Loucy (cell line): Measurements from ENCODE around the gene MN1.

Experiments
- H2AFZ ChIP-seq: fragments of 200-600 bp; sonication (generic); 2 replicates; pipeline ENCODE4 v1.6.0; 2016; ENCODE audit warnings: antibody characterized with exemption, mild to moderate bottlenecking, low read length, moderate library complexity
- H3F3A ChIP-seq: fragments of 200-600 bp; 2 replicates; pipeline ENCODE4 v1.6.0; 2016; ENCODE audit warnings: antibody characterized with exemption, low read depth, mild to moderate bottlenecking
- H3K27me3 ChIP-seq: fragments of 200-600 bp; sonication (generic); 2 replicates; pipeline ENCODE4 v1.6.1; 2014; ENCODE audit warnings: low read length, mild to moderate bottlenecking; ENCODE audit not compliant: insufficient read depth, poor library complexity, severe bottlenecking
- H3K36me3 ChIP-seq: fragments of 200-600 bp; sonication (generic); 2 replicates; pipeline ENCODE4 v1.6.1; 2016; ENCODE audit warnings: low read length; ENCODE audit not compliant: insufficient read depth
- H3K4me1 ChIP-seq: fragments of 200-600 bp; sonication (generic); 2 replicates; pipeline ENCODE4 v1.5.1; 2014; ENCODE audit warnings: low read length, mild to moderate bottlenecking; ENCODE audit not compliant: insufficient read depth, poor library complexity, severe bottlenecking
- H3K4me2 ChIP-seq: fragments of 200-600 bp; sonication (generic); 2 replicates; pipeline ENCODE4 v1.6.0; 2014; ENCODE audit warnings: antibody characterized with exemption, low read length, low read depth, mild to moderate bottlenecking; ENCODE audit not compliant: poor library complexity, severe bottlenecking
- H3K4me3 ChIP-seq: fragments of 200-600 bp; sonication (generic); 2 replicates; pipeline ENCODE4 v1.5.1; 2014; ENCODE audit warnings: low read length, mild to moderate bottlenecking, mixed read lengths; ENCODE audit not compliant: poor library complexity, severe bottlenecking
- H3K79me2 ChIP-seq: fragments of 200-600 bp; sonication (generic); 2 replicates; pipeline ENCODE4 v1.6.1; 2014; ENCODE audit warnings: low read length; ENCODE audit not compliant: insufficient read depth
- H3K9ac ChIP-seq: fragments of 200-600 bp; sonication (generic); 2 replicates; pipeline ENCODE4 v1.6.0; 2014; ENCODE audit warnings: mild to moderate bottlenecking, low read depth, low read length, moderate library complexity; ENCODE audit not compliant: poor library complexity, severe bottlenecking
- H3K9me2 ChIP-seq: fragments of 200-600 bp; sonication (generic); replicated peaks from 2 replicates; pipeline ENCODE4 v1.6.1; 2016; ENCODE audit warnings: low read depth, low read length, mixed read lengths
- H3K9me3 ChIP-seq: fragments of 200-600 bp; sonication (generic); 2 replicates; pipeline ENCODE4 v1.6.1; 2014; ENCODE audit warnings: mild to moderate bottlenecking, antibody characterized with exemption, low read length, low read depth; ENCODE audit not compliant: insufficient read depth
- H4K20me1 ChIP-seq: fragments of 200-600 bp; sonication (generic); 2 replicates; pipeline ENCODE4 v1.6.0; 2014; ENCODE audit warnings: antibody characterized with exemption, low read length, mild to moderate bottlenecking; ENCODE audit not compliant: insufficient read depth, poor library complexity, severe bottlenecking
- CTCF ChIP-seq: fragments of 200-600 bp; sonication (generic); conservative IDR thresholded peaks from 2 replicates; pipeline ENCODE4 v1.5.1; 2014; ENCODE audit warnings: mild to moderate bottlenecking, antibody characterized with exemption, low read length
- EZH2phosphoT487 ChIP-seq: fragments of 200-600 bp; IDR thresholded peaks from 2 replicates; pipeline ENCODE4 v1.6.1; 2018; ENCODE audit warnings: antibody characterized with exemption, mild to moderate bottlenecking, moderate library complexity, borderline replicate concordance

MN1 gene

GRCh38 chr22:27786291-27786932, 15.1 kb downstream of the MN1 start:
- Histone ChIP-seq H3K79me2 (no peaks in the 10 kb centered on the region), H3K9me3 (no peaks in the 10 kb centered on the region), H4K20me1 (no peaks in the 10 kb centered on the region), H3F3A (no peaks in the 10 kb centered on the region), H3K27me3 (no peaks in the 10 kb centered on the region), H3K36me3 (no peaks in the 10 kb centered on the region), H3K9ac (no peak overlapping the region), H3K4me2 (no peak overlapping the region), H2AFZ (no peak overlapping the region), H3K4me1 (no peaks in the 10 kb centered on the region), H3K9me2 (no peaks in the 10 kb centered on the region), H3K4me3 (no peak overlapping the region)
- TF ChIP-seq CTCF, result no peak
- no peak for TF ChIP-seq EZH2phosphoT487

GRCh38 chr22:27785831-27786230, 15.7 kb downstream of the MN1 start:
- Histone ChIP-seq H3K9ac (no peak overlapping the region), H3K4me1 (no peaks in the 10 kb centered on the region), H3K79me2 (no peaks in the 10 kb centered on the region), H3K27me3 (no peaks in the 10 kb centered on the region), H4K20me1 (no peaks in the 10 kb centered on the region), H3K36me3 (no peaks in the 10 kb centered on the region), H3K4me3 (no peak overlapping the region), H2AFZ (no peak overlapping the region), H3K4me2 (no peak overlapping the region), H3K9me2 (no peaks in the 10 kb centered on the region), H3K9me3 (no peaks in the 10 kb centered on the region), H3F3A (no peaks in the 10 kb centered on the region)
- TF ChIP-seq CTCF (no peak), EZH2phosphoT487 (no peak)

- H3K9ac ChIP-seq, result no peak overlapping the region
- H2AFZ ChIP-seq, result no peak overlapping the region
- H3K9me3 ChIP-seq, result no peaks in the 10 kb centered on the region
- no peaks in the 10 kb centered on the region for H3K4me1 ChIP-seq
- no peaks in the 10 kb centered on the region for H4K20me1 ChIP-seq
- no peak overlapping the region for H3K4me3 ChIP-seq
- no peak overlapping the region for H3K4me2 ChIP-seq
- H3F3A ChIP-seq, result no peaks in the 10 kb centered on the region
- H3K79me2 ChIP-seq, result no peaks in the 10 kb centered on the region
- no peaks in the 10 kb centered on the region for H3K9me2 ChIP-seq
- H3K36me3 ChIP-seq, result no peaks in the 10 kb centered on the region
- TF ChIP-seq CTCF, result no peak
- TF ChIP-seq EZH2phosphoT487, result no peak
- H3K27me3 ChIP-seq, result no peaks in the 10 kb centered on the region
Observed at GRCh38 chr22:27784120-27784475, 17.5 kb downstream of the MN1 start.
